GM21423 (cell line): ENCODE results near the gene MGAT4D.
"Not testable (repeated sequence)": the region's sequence is repeated elsewhere in the genome, so short reads cannot be mapped to it uniquely, and the experiment has no call there.

Experiments used
- ATAC-seq: cut with Tn5 transposase; IDR thresholded peaks from one replicate; pipeline ENCODE4 v1.9.1; 2021; ENCODE audit warnings: mild to moderate bottlenecking, moderate library complexity; ENCODE audit not compliant: unreplicated experiment

Gene MGAT4D

GRCh38 chr4:140497747-140498636 is at the start of gene MGAT4D:
MGAT4D (minus strand) TSS chr4:140498293; CDS start chr4:140498222, 71 bp downstream.
- no peak for ATAC-seq

DNA sequence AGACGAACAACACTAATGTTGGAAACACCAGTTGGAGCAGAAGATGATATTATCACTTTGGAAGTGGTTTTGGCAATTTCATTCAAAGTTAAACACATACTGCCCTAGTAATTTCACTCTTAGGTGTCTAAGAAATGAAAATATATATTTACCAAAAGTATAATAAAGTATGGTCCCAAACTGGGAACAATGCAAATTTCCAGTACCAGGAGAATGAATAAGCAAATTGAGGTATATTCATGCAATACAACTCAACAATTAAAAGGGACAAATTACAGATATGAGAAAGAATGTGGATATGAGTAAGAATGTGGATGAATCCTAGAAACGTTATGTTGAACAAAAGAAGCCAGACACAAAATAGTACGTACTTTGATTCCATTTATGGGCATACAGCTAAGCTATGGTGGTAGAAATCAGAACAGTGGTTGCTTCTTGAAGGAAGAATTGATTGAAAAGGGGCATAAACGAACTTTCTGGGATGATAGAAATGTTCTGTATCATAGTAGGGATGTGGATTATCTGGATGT is 35.9 kb upstream of the MGAT4D start:
- ATAC-seq = no peak

DNA sequence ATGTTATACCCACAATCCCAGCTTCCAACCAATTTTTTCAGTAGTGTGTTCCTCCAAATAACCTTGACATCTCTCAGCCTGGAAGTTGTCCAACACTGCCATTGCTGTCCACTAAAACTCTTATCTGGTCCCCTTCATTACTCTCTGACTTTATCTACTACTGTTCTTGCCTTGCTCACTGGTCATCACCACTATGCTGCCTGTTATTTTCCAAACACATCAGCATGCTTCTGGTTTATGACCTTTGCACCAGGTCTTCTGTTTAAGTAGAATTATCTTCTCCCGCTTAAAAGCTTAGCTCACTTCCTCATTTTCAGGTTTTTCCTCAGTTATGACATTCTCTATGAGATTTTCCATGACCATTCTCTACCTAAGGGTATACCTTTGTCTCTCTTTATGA is 31.3 kb upstream of the MGAT4D start:
- no peak for ATAC-seq

- peak; percentile 100 for ATAC-seq
Measured at GRCh38 chr4:140523857-140524742, 26.0 kb upstream of the MGAT4D start, which contains the start of gene ELMOD2. ELMOD2 (plus strand) TSS chr4:140524168; CDS start chr4:140525429, 1,261 bp downstream.

DNA sequence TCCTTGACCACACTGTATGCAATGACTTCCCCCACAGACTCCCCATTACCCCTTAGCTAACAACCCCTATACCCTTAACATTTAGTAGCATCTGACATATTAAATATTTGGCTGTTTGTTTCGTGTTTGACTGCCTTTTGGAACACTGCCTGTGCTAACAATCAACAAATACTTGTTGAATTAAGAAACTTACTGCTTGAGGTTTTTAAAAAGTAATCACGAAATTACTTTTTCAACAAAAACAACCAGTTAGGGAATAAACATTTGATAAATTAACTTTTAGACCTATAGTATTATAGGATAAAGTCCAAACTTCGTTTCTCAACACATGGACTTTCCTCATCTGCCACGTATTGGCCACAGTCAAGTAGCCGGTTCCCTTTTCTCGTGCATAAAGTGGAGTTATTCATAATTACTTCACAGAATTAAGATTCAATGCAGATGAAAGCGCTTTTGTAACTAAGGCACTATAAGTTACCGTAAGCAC is 25.3 kb upstream of the MGAT4D start:
- ATAC-seq = peak; percentile 4

GRCh38 chr4:140515423-140515822 is 17.3 kb upstream of the MGAT4D start:
- ATAC-seq = no peak

DNA sequence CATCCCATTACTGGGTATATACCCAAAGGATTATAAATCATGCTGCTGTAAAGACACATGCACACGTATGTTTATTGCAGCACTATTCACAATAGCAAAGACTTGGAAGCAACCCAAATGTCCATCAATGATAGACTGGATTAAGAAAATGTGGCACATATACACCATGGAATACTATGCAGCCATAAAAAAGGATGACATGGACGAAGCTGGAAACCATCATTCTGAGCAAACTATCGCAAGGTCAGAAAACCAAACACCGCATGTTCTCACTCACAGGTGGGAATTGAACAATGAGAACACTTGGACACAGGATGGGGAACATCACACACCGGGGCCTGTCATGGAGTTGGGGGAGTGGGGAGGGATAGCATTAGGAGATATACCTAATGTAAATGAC is 15.7 kb upstream of the MGAT4D start:
- not testable (repeated sequence) for ATAC-seq

DNA sequence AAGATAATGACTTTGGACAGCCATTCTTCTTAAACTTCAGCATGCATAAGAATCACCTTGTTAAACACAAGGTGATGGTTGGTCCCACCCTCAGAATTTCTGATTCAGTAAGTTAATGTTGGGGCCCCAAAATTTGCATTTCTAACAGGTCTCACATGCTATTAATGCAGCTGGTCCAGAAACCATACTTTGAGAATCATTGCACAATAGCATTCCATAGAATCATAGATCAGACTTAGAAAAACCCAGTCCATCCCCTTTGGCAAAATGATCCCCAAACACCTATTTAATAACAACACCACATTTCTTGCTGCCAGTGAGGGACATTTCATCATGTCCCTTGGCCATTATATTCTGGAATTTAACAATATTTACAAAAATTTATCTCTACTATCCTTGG is 6.2 kb upstream of the MGAT4D start:
- ATAC-seq = no peak

DNA sequence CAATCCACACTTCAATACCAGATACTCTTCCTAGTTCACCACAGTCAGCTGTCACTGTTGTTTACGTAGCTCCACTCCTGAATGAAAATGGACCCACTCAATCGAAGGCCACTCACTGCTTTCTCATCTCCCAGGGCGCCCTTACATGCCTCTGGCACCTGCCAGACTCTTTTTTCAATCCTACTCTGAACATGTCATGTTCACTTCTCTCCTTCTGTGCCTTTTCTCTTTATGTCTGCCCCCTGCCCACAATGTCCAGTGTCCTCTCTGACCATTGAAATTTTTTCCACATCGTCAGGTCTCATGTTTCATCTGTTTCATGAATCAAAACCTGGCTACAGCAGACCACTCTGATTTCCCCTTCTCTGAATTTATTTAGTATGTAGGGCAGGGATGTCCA is 1.3 kb upstream of the MGAT4D start:
- ATAC-seq = no peak

DNA sequence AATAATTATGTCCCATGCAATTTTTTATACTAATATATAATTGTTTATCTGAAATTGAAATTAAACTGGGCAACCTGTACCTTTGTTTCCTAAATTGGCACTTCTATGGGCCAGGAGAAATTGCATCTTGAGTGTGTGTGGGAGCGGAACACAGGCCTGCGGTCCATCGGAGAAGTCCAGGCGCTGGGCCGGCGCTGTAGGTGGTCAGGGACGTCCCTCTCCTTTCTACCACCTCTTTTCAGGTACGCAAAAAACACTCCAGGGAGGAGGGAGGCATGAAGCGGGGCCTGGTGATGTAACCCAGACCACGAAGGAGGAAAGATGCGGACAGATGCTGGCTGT is 717 bp downstream of the MGAT4D start:
- ATAC-seq = no peak

DNA sequence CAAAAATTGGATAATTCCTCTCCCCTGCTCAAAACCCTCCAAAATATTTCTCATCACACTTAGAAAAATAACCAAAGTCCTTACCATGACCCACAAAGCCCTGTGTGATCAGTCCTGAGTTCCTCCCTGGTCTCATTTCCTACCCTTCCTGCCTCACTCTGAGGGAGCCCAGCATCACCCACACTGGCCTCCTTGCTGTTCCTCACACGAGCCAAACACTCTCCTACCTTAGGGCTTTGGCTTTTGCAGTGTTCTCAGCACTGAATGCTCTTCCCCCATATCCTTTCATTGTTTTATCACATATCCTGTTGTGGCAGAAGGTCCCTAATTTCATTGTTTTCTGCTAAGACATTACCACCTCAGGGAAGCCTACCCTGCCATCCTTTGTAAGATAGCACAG is 12.2 kb downstream of the MGAT4D start:
- ATAC-seq = no peak

DNA sequence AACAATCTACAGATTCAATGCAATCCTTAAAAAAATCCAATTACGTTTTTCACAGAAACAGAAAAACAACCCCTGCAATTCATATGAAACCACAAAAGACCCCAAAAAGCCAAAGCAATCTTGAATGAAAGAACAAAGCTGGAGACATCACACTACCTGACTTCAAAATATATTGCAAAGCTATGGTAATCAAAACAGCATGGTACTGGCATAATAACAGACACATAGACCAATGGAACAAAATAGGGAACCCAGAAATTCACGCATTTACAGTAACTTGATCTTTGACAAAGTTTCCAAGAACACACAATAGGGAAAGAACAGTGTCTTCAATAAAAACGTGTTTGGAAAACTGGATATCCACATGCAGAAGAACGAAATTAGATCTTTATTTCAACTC is 14.6 kb downstream of the MGAT4D start:
- ATAC-seq = no peak

DNA sequence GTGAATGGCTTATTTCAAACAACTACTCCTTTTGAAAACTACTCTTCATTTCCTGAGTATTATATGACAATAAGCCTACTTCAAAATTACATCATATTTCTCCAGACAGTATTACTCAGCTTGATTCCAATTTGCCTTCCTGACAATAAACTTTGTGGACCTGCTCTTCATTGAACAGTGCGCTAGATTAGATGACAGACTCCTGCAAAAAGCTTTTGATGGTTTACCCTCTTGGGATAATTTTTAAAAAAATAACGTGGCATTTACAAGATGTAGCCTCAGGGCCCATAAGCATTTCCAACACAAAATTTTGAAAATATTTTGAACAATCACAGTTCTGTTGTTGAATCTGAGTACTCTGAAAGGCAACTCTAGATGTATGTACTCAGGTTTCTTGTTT is 25.9 kb downstream of the MGAT4D start:
- ATAC-seq = no peak

- no peak for ATAC-seq
Measured at GRCh38 chr4:140469791-140470733, 28.0 kb downstream of the MGAT4D start.

DNA sequence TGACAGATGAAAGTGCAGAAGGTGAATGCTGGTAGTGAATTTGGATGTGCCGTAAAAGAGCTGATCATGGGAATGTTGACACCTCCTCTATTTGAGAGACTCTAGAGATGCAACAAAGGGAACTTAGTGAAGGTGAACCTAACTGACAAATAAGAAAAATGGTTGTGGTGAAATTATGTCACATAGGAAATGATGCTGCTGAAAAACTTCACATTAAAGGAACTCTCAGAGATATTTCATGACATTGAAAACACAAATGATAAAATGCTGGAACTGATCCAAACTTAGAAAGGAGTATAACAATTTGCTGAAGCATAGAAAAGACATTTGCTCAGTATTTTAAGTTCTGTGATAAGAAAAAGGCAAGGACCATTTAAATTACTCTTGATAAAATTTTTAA is 31.9 kb downstream of the MGAT4D start:
- ATAC-seq = no peak

DNA sequence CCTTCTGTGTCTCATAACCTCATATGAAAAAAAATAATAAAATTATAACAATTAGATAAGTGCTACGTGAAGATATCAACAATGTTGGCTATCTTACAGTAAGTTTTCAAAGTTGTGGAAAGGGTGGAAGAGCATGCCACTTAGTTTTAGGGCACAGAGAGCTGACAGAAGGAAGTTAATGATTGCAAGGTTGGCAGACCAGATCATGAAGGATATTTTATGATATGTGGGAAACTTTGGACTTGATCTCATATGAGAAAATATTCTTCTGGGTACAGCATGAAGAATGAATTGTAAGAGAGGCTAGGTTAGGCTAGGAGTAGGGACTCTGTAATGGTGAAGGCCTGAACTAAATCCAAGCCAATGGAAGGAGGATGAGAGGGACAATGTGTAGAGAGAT is 34.5 kb downstream of the MGAT4D start:
- ATAC-seq = no peak

- no peak for ATAC-seq
Measured at GRCh38 chr4:140463182-140463581, 34.9 kb downstream of the MGAT4D start.

DNA sequence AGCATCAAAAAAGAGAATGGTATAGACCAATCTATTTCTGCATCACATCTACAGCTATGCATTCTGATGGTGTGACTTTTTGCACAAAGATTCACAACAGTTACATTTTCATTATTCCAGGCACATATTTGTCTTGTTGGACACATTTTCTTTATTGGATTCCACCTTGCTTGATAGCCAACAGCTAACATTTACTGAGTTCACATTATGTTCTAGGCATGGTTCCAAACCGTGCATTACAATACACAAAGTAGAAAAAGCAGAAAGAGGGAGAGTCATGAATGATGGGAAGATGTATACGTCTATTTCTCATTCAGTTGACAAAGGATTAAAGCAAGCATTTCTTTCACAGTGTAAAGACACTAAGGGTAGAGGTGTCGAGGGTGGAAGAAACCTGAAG is 47.7 kb downstream of the MGAT4D start:
- ATAC-seq = no peak

DNA sequence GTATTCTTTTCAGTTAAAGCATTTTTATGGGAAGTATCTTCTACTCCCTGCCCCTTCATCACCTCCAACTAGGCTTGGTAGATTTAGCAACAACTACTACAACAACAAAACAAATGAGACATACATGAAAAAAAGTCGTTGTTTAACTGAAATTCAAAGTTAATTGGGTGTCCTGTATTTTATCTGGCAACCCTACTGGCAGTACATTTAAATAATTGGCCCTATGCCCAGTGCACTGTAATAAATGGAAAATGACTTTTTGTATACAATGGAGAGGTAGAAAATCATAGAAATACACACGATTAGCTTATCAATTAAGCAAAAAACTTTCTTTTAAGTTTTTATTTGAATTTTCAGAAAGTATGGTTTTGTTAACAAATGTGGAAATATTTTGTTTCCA is 49.3 kb downstream of the MGAT4D start:
- ATAC-seq = no peak

- ATAC-seq = no peak
Measured at GRCh38 chr4:140448162-140448561, 49.9 kb downstream of the MGAT4D start.
